Fibroblast of lung (primary cell): ENCODE measurements around the gene GJB4. TPM values are rescaled to one million over a fixed set of nuclear protein-coding genes. Genes with fewer than 3 reads are reported as not detected.
"Not testable (repeated sequence)": the region's sequence is repeated elsewhere in the genome, so short reads cannot be mapped to it uniquely, and the experiment has no call there.

Source experiments
- DNase-seq, 2 donors: peaks; one replicate each; pipeline versions ENCODE4 v3.0.0 to v3.0.0-alpha.2; 2010; ENCODE audit warnings: low read depth in 2 of 2
- H2AFZ ChIP-seq: 2 replicates; pipeline ENCODE4 v1.5.1; 2012; ENCODE audit warnings: low read length, control low read depth, inconsistent platforms
- H3K27ac ChIP-seq: 2 replicates; pipeline ENCODE4 v1.5.1; 2011; ENCODE audit warnings: low read length, control low read depth; ENCODE audit not compliant: insufficient read depth
- H3K27me3 ChIP-seq: 2 replicates; pipeline ENCODE4 v1.5.1; 2011; ENCODE audit warnings: mild to moderate bottlenecking, low read length; ENCODE audit not compliant: control insufficient read depth, insufficient read depth
- H3K36me3 ChIP-seq: 2 replicates; pipeline ENCODE4 v1.5.1; 2011; ENCODE audit warnings: low read length; ENCODE audit not compliant: control insufficient read depth, insufficient read depth
- H3K4me1 ChIP-seq: 2 replicates; pipeline ENCODE4 v1.5.1; 2011; ENCODE audit warnings: low read length; ENCODE audit not compliant: control insufficient read depth, insufficient read depth; ENCODE audit errors: extremely low read depth
- H3K4me2 ChIP-seq: 2 replicates; pipeline ENCODE4 v1.5.1; 2011; ENCODE audit warnings: low read length, control low read depth; ENCODE audit not compliant: insufficient read depth; ENCODE audit errors: extremely low read depth
- H3K4me3 ChIP-seq, 4 experiments: fragments of 200-600 bp in 1 of 4; sonication (generic) in 1 of 4; replicated peaks in 1 of 4; 2 replicates each; pipeline ENCODE4 v1.5.1; 2011 to 2016; ENCODE audit warnings: low read length in 4 of 4, low read depth in 3 of 4, mild to moderate bottlenecking in 3 of 4, control low read depth in 2 of 4, inconsistent platforms in 1 of 4, mixed read lengths in 1 of 4; ENCODE audit not compliant: insufficient read depth in 1 of 4; ENCODE audit errors: control extremely low read depth in 1 of 4
- H3K79me2 ChIP-seq: 2 replicates; pipeline ENCODE4 v1.5.1; 2012; ENCODE audit warnings: mild to moderate bottlenecking, low read length, inconsistent platforms; ENCODE audit not compliant: control insufficient read depth, insufficient read depth
- H3K9ac ChIP-seq: 2 replicates; pipeline ENCODE4 v1.5.1; 2011; ENCODE audit warnings: mild to moderate bottlenecking, low read length, control low read depth; ENCODE audit not compliant: insufficient read depth
- H3K9me3 ChIP-seq: 2 replicates; pipeline ENCODE4 v1.5.1; 2012; ENCODE audit warnings: low read depth, low read length; ENCODE audit not compliant: control insufficient read depth, insufficient read depth
- H4K20me1 ChIP-seq: 2 replicates; pipeline ENCODE4 v1.5.1; 2011; ENCODE audit warnings: low read length; ENCODE audit not compliant: control insufficient read depth, insufficient read depth; ENCODE audit errors: extremely low read depth
- EZH2 ChIP-seq: IDR thresholded peaks from 2 replicates; pipeline ENCODE4 v1.5.1; 2012; ENCODE audit warnings: low read length, control low read depth, mild to moderate bottlenecking; ENCODE audit errors: missing control alignments
- polyA plus RNA-seq, 2 donors: library from polyadenylated mRNA; depleted of rRNA in 1 of 2; stranded (reverse) in 1 of 2; unstranded in 1 of 2; fragments of >200 nt; gene quantifications; 2 replicates each; pipeline ENCODE4 v1.2.1, GENCODE V29; 2011 to 2012; ENCODE audit warnings: missing spikeins in 1 of 2
- total RNA-seq: library from RNA; depleted of rRNA; stranded (reverse); fragments of >200 nt; gene quantifications from 2 replicates; pipeline ENCODE4 v1.2.1, GENCODE V29; 2014
- TF ChIP-seq, protein P1 (sequence below), 2 donors: IDR thresholded peaks in 1 of 2; conservative IDR thresholded peaks in 1 of 2; 1 replicate in 1 of 2; 2 replicates in 1 of 2; pipeline ENCODE4 v1.5.1; 2011 to 2012; ENCODE audit warnings: low read length in 2 of 2, control low read depth in 1 of 2, inconsistent platforms in 1 of 2, low read depth in 1 of 2, mild to moderate bottlenecking in 1 of 2

Gene GJB4
- total and polyA plus RNA-seq, 2 donors (not counting 1 experiment from before 2014, with no cell fraction given): not detected

GRCh38 chr1:34726861-34727260, 32.7 kb upstream of the GJB4 start:
- Histone ChIP-seq H3K9ac (no peak overlapping the region), H3K27ac (no peak overlapping the region), H3K27me3 (no peaks in the 10 kb centered on the region), H3K79me2 (no peaks in the 10 kb centered on the region), H4K20me1 (no peaks in the 10 kb centered on the region), H3K9me3 (no peaks in the 10 kb centered on the region), H3K4me2 (no peak overlapping the region), H3K4me1 (no peaks in the 10 kb centered on the region), H2AFZ (no peak overlapping the region), H3K36me3 (no peaks in the 10 kb centered on the region), H3K4me3 (no peak overlapping the region)
- TF ChIP-seq EZH2: no peak
- TF ChIP-seq, protein P1, sequence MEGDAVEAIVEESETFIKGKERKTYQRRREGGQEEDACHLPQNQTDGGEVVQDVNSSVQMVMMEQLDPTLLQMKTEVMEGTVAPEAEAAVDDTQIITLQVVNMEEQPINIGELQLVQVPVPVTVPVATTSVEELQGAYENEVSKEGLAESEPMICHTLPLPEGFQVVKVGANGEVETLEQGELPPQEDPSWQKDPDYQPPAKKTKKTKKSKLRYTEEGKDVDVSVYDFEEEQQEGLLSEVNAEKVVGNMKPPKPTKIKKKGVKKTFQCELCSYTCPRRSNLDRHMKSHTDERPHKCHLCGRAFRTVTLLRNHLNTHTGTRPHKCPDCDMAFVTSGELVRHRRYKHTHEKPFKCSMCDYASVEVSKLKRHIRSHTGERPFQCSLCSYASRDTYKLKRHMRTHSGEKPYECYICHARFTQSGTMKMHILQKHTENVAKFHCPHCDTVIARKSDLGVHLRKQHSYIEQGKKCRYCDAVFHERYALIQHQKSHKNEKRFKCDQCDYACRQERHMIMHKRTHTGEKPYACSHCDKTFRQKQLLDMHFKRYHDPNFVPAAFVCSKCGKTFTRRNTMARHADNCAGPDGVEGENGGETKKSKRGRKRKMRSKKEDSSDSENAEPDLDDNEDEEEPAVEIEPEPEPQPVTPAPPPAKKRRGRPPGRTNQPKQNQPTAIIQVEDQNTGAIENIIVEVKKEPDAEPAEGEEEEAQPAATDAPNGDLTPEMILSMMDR (conservative IDR thresholded peaks at IDR 0.05 in 1 of 2, IDR thresholded peaks at IDR 0.05 in 1 of 2; ENCODE audit: low read depth in 1 of 2, low read length in 2 of 2): no peak
- no peak for DNase-seq

DNA sequence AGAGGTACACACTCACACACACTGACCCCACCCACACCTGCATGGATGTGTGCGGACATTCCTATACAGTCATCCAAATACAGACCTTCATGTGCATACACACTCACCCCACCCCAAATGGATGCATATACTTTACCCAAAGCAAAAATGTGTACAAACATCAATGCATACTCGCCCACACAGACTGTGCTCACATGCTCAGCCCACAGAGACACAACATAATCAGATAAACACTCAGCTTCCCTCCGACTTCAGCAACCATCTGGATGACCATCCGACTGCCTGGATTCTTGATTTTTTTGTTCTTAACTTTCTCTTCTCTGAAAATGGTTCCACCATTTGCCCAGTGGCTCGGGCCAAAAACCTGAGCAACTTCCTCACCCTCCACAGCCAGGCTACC, 29.1 kb upstream of the GJB4 start:
- H3K27ac ChIP-seq: no peak overlapping the region
- TF ChIP-seq, protein P1 (conservative IDR thresholded peaks at IDR 0.05 in 1 of 2, IDR thresholded peaks at IDR 0.05 in 1 of 2; ENCODE audit: low read depth in 1 of 2, low read length in 2 of 2): no peak
- no peaks in the 10 kb centered on the region for H3K36me3 ChIP-seq
- DNase-seq: no peak
- H3K4me2 ChIP-seq: no peak overlapping the region
- H3K9me3 ChIP-seq: no peaks in the 10 kb centered on the region
- no peaks in the 10 kb centered on the region for H3K27me3 ChIP-seq
- H3K79me2 ChIP-seq: no peaks in the 10 kb centered on the region
- no peaks in the 10 kb centered on the region for H4K20me1 ChIP-seq
- no peak overlapping the region for H2AFZ ChIP-seq
- no peak overlapping the region for H3K9ac ChIP-seq
- H3K4me3 ChIP-seq: no peak overlapping the region
- H3K4me1 ChIP-seq: no peaks in the 10 kb centered on the region

- not testable (repeated sequence) for H3K9me3 ChIP-seq, H3K27me3 ChIP-seq, H3K4me3 ChIP-seq, H3K4me1 ChIP-seq, DNase-seq, H3K9ac ChIP-seq, H3K36me3 ChIP-seq, H4K20me1 ChIP-seq, H3K27ac ChIP-seq, H2AFZ ChIP-seq, H3K79me2 ChIP-seq, H3K4me2 ChIP-seq
Observed at GRCh38 chr1:34732831-34733230, 26.7 kb upstream of the GJB4 start.
